AG20443 (cell line): ENCODE results near the gene B4GALT5.

Source experiments
- DNase-seq: peaks from one replicate; pipeline ENCODE4 v3.0.0; 2012; ENCODE audit warnings: low spot score, mixed read lengths

The B4GALT5 gene

GRCh38 chr20:49607568-49607967, 106.1 kb downstream of the B4GALT5 start:
- DNase-seq: no peak

- DNase-seq: no peak
These were observed 110.5 kb downstream of the B4GALT5 start for GRCh38 chr20:49603209-49603627.

- no peak for DNase-seq
These were observed 111.1 kb downstream of the B4GALT5 start for GRCh38 chr20:49602345-49603208.

GRCh38 chr20:49601153-49601924, 112.3 kb downstream of the B4GALT5 start:
- no peak for DNase-seq

GRCh38 chr20:49599746-49600113, 113.9 kb downstream of the B4GALT5 start:
- no peak for DNase-seq

GRCh38 chr20:49597825-49598395, 115.8 kb downstream of the B4GALT5 start:
- no peak for DNase-seq

GRCh38 chr20:49595811-49596561, 117.7 kb downstream of the B4GALT5 start:
- peak; percentile 75 for DNase-seq

- no peak for DNase-seq
These were observed 118.3 kb downstream of the B4GALT5 start for GRCh38 chr20:49595346-49595745.

GRCh38 chr20:49594931-49595315, 118.8 kb downstream of the B4GALT5 start:
- DNase-seq: no peak

- peak; percentile 85 for DNase-seq
These were observed 119.3 kb downstream of the B4GALT5 start for GRCh38 chr20:49594143-49594930.

GRCh38 chr20:49593466-49594142, 120.1 kb downstream of the B4GALT5 start:
- no peak for DNase-seq

GRCh38 chr20:49592120-49592519, 121.6 kb downstream of the B4GALT5 start:
- DNase-seq: no peak

- DNase-seq: no peak
These were observed 122.3 kb downstream of the B4GALT5 start for GRCh38 chr20:49591217-49591865.

- DNase-seq: no peak
These were observed 123.3 kb downstream of the B4GALT5 start for GRCh38 chr20:49590163-49591017.

GRCh38 chr20:49589747-49590146, 123.9 kb downstream of the B4GALT5 start:
- DNase-seq: no peak

- peak; percentile 60 for DNase-seq
These were observed 126.5 kb downstream of the B4GALT5 start for GRCh38 chr20:49587111-49587570.

- DNase-seq: no peak
These were observed 128.0 kb downstream of the B4GALT5 start for GRCh38 chr20:49585585-49586245.
